Putamen (tissue), 1 donor: ENCODE results near the gene SLC35E2B.
"Not testable (repeated sequence)": the region's sequence is repeated elsewhere in the genome, so short reads cannot be mapped to it uniquely, and the experiment has no call there.

ENCODE experiments used
- DNase-seq: peaks from one replicate; pipeline ENCODE4 v3.0.0-alpha.2; 2016; ENCODE audit warnings: low spot score

The SLC35E2B gene

DNA sequence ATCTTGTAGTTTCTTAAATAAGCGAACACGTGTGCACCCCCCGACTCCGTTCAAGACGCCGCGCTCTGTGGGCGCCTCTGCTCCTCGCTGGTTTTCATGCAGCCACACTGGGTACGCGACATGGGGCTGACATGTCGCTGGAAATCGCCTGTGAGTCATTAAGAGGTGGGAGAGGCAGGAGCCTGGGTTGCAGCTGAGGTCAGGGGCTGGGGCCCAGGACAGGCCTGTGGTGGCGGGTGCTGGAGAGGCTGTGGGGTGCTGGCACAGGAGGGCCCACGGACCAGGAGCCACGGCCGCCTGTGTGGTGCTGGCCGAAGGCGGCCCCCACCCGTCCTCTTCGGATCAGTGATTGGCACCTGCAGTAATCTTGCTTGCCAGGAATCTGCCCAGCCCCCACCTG, 17.8 kb downstream of the SLC35E2B start:
- DNase-seq, result not testable (repeated sequence)

DNA sequence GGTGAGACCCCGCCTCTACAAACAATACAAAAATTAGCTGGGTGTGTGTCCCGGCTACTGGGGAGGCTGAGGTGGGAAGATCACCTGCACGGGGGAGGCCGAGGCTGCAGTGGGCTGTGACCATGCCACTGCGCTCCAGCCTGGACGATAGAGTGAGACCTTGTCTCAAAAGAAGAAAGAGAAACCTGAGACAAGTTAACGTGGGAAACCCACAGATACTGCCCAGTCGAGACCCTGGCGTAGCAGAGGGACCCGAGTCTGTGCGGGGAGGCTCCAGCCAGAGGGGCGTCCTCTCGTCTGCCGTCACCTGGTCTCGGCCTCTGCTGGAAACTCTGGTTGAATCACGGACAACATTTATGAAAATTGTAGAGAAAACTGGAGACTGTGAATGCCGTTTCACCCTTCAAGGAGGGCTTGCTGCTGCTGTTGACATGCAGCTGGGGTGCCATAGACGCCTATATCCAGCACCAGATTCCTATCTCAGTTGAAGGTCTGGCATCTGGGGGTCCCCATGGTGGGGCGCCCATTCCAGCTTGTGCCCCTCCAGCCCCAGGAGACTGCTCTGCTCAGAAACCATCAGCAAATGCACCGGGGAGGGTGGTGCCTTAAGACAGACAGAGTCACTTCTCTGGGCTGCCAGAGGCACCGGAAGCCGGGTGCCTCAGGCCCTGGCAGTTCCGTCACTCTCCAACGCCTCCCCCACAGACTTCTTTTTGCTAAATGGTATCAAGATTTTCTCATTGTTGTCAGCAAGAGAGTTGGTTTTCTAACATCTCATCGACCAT, 20.2 kb downstream of the SLC35E2B start:
- DNase-seq, result no peak

DNA sequence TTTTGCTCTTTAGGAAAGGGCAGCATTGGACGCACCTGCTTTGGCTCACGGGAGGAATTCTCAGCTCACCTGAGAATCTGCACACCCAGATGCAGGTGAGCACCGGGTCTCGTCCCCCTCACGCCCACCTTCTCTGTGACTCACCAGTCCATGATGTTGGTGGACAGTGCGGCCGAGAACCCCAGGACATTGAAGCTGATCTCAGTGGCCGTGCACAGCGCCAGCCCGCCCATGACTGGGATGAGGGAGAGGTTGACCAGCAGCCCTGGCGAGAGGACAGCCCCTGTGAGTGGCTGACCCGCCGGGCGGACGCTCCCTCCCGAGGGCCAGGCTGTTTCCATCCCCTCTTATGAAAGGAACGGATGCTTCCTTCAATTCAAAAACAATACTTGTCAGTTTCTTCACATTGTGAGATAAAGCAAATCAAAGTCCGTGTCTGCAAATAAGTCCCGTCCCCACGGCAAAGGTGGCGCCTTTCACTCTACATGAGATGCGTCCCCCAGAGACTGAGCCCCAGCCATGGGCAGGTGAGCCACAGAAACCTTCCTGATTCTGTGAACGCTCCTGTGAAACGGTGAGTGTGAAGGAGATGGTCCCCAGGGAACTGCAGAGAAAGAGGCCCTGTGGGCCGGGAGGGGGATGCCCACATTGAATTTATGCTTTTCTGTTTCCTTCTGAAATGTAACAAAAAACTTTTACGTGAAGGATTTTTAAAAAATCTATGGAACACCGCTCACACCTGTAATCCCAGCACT, 21.1 kb downstream of the SLC35E2B start:
- DNase-seq, result no peak

DNA sequence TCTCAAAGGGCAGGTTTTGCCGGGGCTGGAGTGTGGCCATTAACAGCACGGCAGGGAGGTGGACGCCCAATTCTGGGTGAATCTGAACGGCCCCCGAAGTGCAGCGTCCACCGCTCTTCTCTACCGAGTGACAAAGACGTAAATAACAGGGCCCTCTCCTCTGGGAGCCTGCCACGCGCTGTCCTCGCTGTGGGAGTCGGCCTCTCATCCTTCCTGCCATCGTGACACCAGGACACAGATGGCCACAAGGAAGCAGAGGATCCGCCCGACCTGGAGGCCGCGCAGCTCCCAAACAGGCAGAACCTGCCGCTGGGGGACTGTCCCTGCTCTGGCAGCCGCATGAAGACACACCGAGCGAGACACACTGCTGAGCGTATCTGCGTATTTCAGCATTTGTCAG, 21.7 kb downstream of the SLC35E2B start:
- no peak for DNase-seq

DNA sequence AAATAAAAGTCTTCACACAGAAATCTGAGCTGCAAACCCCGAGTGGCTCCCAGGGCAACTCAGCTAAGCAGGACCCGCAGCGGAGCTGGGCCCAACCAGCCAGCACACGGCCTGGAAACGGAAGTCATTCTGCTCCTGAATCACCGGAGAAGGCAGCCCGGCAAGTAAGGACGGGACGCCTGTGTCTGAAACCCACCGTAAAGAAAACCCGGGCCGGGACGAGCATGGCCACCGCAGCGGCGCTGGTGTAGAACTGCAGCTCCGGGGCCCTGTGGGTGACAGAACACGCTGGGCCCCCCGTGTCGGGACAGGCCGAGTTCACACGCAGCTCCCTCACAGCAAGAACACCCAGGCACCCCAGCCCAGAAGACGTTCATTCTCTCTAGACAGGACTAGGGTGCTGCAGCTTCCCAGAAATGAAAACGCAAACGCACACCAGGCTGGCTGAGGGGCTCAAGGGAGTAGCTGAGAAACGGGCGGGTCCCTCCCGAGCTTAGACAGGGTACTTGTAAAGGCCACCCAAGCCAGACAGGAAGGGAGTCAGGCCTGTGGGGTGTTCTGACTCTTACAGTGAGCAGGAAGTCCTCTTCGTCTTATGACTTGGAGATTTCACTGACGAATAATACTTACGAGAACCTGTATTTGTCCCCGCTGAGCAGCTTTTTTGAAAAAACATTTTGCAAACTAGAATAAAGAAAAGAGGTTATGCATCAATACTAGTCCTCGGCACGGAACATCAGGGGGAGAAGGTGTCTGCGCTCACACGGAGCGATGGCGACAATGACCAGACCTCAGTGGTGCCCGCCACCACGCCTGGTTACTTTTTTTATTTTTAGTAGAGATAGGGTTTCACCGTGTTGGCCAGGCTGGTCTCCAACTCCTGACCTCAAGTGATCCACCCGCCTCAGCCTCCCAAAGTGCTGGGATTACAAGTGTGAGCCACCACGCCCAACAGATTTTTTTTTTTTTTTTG, 22.8 kb downstream of the SLC35E2B start:
- no peak for DNase-seq

DNA sequence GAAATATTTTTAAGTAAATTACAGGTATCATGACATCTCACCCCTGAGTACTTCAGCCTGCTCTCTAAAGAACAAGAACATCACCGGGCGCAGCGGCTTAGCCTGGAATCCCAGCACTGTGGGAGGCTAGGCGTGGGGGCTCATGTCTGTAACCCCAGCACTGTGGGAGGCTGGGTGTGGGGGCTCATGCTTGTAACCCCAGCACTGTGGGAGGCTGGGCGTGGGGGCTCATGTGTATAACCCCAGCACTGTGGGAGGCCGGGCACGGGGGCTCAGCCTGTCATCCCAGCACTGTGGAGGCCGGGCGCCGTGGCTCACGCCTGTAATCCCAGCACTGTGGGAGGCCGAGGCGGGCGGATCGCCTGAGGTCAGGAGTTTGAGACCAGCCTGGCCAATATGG, 26.1 kb downstream of the SLC35E2B start:
- DNase-seq, result peak; percentile 6

DNA sequence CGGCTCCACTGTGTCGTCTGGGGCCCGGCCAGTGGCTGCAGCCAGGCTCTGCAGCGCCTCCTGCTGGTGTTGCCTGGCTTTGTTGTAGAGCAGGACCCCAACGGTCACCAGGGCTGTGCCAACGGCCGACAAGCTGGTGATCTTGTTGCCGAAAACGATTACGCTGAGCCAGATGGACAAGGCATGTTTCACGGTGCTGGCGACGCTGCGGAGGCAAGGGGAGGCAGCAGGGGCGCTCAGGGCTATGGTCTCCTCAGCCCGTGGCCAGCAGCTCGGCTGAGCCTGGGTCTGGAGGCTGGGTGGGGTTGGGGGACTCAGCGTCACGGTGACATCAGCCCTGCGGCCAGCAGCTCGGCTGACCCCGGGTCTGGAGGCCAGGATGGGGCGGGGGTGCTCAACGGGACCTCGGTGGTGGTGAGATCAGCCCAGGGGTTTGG, 26.8 kb downstream of the SLC35E2B start:
- no peak for DNase-seq

DNA sequence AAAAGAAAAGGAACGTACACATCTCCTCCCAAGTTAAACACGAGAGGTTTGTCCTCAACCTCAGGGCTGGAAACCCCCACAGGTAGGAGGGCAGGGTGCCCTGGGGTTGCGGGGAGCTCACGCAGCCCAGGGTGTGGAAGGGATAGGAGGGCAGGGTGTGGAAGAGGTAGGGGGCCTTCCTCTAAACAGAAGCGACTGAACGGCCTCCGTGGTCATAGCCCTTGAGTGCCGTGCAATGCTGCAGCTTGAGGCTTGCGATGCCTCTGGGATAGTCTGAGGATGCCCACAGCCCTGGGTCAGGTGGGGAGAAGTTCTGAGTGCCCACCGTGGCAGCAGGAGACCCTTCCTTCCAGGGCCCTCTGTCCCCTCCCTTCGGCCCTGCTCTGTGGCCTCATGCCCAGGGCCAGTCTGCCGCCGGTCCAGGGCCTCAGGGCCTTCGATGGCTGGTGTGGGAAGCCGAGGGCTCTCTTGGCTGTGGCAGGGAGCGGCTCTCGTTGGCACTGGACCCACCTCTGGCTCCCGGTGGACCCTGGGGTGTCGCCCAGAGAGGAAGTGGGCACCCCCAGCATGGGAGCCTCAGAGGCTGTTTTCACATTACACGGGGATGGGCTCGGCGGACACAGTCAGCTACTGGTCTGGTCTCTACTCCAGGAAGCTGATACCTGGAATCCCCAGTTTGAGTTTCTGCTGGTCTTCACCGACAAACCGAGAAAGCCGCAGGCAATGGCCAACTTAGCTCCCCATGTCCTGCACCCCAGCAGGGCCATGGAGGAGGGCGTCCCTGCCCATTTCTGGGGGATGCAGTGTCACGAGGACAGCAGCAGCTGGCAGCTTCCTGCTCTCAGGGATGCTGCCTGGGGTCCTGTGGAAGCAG, 27.4 kb downstream of the SLC35E2B start:
- DNase-seq, result no peak

DNA sequence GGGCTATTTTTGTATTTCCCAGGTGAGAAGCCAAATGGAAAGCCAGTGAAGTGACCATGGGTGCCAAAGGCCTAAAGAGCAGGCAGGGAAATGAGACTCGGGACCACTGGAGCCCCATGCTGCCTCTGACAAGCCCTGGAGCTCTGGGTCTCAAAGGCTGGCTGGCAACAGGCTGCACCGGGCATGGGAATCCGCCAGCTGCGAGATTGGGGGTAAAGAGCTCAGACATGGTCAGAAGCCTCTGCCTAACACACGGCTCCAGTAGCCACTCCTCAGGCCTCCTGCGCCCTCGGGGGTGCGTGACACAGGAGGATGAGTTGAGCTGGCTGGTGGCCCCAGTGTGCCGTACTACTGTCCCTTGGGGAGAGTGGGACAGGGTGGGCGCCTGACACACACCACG, 28.3 kb downstream of the SLC35E2B start:
- DNase-seq, result not testable (repeated sequence)

DNA sequence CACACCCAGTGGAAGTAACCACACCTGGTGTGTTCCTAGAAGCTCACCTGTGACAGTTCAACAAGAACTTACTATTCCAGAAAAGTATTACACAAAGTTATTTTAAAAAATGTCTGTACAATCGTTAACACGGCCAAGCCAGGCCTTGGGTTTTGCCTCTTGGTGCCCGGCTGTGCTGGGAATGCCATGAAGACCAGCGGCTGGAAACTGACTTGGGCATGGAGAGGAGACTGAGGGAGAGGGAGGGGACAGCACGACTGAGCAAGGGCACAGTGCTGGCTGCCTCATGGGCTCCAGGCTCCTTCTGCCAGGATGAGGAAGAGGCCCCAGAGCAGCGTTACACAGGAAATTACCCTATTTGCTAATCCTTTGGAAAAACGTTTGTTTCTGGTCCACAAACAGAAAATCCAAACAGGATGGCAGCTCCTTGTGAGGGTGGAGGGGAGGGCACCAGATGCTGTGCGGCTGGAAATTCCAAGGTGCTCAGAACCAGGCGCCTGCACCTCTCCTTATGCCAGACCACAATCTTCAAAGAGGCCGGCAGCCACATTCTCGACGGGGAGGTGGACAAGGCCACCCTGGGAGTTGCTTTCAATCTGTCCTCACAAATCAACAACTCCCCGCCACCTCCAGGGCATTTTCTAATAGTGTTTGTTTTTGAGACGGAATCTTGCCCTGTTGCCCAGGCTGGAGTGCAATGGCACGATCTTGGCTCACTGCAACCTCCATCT, 29.6 kb downstream of the SLC35E2B start:
- not testable (repeated sequence) for DNase-seq

DNA sequence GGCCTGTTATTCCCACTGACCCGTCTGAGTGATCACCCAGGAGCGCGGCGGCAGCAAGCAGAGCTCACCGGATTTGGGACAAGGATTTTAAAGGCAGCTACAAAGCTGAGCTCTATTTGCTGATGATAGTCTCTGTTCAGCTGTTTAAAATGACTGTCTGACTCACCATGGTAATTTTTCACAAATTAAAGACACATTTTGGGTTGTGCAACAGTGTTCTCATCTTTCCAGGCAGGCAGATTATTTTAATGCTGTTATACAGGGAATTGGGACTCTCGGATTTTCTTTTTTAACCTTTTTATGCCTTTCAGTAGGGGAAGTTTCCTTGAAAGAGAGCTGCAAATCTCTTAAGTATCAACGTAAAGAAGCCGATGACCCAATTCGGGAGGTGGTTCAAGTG, 30.2 kb downstream of the SLC35E2B start:
- not testable (repeated sequence) for DNase-seq

DNA sequence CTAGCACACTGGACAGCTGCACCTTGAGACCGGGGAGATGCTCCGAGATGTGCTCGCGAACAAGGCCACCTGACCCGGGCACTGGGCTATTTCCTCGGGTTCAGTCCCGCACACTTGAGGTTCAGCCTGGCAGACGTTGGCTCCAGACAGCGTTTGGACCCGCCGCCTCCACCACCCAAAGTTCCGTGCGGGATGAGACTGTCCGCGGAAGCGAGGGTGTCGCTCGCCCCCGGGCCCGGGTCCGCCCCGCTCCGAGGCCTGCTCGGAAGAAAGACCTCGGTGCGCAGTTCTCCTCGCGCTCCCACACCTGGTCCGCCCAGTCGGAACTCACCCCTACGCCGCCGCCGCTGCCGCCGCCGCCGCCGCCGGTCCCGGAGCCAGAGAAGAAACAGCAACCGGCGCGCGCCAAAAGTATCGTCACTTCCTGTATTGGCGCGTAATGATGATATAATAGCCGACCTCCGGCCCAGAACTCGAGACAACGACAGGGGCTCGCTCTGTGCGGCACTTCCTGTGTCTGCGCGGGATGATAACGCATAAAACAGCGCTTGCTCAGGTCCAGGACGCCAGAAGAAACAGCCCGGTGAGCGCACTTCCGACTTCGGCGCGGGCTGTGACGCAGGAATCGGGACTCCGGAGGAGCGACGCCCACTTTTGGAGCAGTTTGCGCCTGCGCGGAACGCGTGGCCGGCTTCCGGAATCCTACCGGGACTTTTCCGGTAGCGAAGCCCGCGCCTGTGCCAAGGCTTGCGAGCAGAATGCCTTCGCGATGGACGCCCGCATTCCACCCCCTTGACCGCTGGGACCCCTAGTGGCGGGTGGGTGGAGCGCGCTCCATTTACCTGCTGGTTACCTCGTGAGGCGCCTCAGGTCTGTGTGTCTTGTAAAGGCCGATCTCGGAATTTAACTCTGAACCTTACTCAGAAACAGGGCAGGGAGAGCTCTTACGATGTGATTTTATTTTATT, 33.7 kb downstream of the SLC35E2B start, which contains the start of gene CDK11B:
TSS of gene CDK11B (minus strand) at position 422 of the 967 bp plus-strand sequence. CDS start 1,519 bp downstream, outside the sequence.
- peak; percentile 93 for DNase-seq

DNA sequence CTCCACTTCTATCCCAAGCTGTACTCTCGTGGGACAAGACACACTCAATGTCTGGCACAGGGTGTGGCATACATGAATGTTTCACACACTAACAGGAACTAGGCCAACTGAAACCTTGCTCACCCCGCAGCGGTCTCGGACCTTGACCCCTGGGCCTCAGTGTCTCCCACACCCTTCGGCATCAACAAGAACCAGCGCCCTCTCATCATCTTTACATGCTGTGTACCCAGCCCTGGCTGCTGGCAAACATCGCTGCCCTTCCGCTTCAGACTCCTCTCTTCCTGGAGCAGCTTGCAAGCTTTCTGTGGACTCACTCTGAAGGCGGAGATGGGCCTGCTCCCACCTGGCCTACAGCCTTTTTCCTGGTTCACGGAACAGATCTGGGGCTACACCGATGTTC, 44.3 kb downstream of the SLC35E2B start:
- not testable (repeated sequence) for DNase-seq

DNA sequence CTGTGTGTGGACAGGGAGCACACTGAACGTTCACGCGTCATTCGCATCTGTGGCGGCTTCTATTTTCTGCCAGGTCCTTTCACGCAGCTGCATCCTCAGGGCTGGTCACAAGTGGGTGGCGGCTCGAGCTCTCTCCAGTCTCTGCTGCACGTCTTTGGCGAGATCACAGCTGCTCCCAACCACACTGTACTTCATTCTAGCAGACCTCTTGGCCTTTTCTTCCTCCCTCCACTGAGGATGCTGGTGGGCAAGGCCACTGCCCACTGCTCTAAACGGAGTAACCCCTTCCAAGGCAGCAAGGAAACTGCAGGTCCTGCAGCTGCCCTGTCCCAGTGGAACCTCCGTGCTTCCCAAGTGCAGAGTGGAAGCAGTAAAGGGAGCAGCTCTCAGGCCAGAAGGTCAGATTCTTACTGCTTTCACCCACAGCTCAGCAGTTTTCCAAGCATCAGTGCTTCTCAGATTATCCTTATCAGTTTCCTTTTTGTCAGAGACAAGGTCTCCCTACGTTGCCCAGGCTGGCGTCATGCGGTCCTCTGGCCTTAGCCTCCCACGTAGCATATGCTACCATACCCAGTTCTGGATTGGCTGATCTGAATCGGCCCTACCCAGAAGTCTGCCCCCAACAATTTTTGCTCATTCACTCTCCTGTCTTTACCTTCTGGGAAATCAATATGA, 44.9 kb downstream of the SLC35E2B start:
- not testable (repeated sequence) for DNase-seq

DNA sequence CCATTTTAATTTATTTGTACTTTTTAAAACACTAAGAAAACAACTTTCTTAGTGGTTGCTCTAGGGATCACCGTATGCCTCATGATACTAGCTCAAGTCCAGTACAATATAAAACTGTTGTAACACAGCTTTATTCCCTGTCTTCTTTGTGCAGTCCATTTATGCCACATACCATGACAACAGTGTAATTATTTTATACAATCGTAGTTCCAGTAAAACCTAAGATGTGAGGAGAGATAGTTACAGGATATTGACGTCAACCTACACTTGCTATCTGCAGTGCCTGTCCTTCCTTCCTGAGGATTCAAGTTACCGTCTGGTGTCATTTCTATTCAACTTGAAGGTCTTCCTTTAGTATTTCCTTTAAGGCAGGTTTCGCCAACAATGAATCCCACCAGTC, 46.3 kb downstream of the SLC35E2B start:
- not testable (repeated sequence) for DNase-seq

DNA sequence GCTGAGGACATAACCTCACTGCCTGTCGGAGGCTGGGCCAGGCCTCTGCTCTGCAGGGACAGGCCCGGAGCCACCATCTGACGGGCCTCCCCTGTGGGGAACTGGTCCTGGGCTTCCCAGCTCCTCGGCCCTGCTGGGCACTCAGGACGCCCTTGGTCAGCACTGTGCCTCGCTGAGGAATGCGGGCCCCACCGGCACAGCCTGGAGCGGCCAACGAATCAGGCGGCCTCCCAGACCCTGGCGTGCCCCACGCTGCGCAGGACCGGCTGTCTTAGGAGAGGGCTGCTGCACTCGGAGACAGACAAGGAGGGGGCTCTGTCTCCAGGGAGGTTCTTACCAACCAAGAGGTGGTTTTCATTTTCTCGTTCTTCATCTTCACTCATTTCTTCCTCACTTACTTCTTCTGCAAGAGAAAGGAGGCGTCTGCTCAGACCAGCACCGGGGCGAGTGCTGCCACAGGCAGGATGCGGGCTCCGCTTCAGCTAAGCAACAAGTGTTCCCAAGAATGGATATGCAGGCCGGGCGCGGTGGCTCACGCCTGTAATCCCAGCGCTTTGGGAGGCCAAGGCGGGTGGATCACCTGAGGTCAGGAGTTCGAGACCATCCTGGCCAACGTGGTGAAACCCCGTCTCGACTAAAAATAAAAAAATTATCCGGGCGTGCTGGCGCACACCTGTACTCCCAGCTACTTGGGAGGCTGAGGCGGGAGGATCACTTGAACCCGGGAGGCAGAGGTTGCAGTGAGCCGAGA, 51.7 kb downstream of the SLC35E2B start:
- not testable (repeated sequence) for DNase-seq

DNA sequence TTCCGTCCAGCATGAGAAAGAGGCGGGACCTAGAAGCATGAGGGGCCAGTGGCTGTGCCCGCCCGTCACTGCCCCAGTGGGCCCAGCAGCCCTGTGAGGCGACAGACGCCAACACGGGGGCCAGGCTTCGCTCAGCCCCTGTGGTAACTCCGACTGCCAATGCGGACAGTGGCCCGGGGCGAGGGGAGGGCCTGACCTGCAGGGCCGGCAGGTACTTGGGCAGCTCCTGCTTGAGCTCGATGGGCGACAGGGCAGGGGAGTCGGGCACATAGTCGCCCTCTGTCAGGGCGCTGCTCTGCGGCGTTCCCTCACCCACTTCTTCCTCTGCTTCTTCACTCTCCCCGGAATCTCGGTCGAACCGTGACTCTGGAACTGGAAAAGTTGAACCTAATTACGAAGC, 52.5 kb downstream of the SLC35E2B start:
- DNase-seq, result not testable (repeated sequence)

DNA sequence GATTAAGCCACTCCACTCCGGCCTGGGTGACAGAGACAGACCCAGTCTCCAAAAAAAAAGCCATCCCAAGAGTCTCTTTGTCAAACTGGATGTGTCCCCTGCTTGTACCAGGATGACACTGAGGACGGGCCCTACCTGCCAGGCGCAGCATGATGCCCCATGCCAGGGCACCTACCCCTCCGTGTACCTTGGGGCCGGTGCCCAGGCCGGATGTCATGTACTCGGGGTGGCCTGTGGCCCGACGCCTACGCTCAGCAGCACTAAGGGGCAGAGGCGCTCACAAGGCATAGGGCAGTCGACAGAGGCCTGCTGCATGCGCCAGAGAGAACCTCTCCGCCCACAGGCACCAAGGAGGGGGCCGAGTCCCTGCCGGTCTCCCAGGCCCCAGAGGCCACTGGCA, 53.2 kb downstream of the SLC35E2B start:
- not testable (repeated sequence) for DNase-seq
